Stimulated activated CD8-positive, alpha-beta memory T cell treated with anti-CD3 and anti-CD28 coated beads, Interleukin-4, amount 100 ng/mL, for 48 hours (primary cell): ENCODE results near the gene NPFF.
A peak's percentile ranks its signal among the peaks of the same experiment; 100 is the strongest.

ENCODE experiments used
- DNase-seq: peaks from one replicate; pipeline ENCODE4 v3.0.0-alpha.2; 2020

NPFF gene

DNA sequence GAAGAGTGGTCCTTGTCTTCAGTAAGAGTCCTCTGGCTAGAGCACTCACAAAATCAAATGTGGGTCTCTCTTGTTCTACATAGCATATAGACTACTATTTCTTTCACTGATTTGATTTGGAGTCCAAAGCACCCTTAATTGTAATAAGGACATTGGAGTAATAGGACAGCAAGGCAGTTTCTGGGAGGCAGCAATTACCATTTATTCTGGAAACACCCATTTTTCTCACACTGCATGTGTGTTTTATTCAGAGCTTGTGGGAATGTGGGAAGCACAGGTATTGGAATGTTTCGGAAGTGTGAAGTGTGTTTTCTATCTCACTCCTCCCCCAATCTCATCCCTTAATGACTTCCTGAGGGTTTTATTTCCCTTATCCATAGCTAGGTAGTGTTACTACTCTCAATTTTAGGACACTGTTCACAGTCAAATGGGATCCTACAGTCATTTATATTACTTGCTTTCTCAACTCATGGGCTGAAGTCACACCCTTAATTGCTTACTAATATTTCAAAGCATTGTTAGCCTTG lies 35.2 kb downstream of the NPFF start:
- no peak for DNase-seq

GRCh38 chr12:53468282-53468681 lies 39.0 kb downstream of the NPFF start:
- DNase-seq = peak; percentile 17

DNA sequence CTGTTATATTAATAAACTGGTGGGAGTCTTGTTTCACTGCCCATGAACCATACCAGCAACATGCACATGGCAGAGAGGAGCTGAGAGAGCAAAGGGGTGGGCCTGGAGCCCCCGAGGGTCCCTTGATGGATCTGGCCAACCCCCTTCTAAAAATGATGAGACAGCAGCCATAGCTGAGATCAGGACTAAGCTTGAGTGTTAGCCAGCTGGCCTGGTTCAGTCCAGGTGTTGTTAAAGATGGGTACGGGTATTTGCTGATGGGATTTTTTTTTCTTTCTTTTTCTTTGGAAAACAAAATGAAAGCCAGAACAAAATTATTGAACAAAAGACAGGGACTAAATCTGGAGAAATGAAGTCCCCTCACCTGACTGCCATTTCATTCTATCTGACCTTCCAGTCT lies 39.4 kb downstream of the NPFF start:
- peak; percentile 10 for DNase-seq

GRCh38 chr12:53467082-53467481 lies 40.2 kb downstream of the NPFF start:
- no peak for DNase-seq

DNA sequence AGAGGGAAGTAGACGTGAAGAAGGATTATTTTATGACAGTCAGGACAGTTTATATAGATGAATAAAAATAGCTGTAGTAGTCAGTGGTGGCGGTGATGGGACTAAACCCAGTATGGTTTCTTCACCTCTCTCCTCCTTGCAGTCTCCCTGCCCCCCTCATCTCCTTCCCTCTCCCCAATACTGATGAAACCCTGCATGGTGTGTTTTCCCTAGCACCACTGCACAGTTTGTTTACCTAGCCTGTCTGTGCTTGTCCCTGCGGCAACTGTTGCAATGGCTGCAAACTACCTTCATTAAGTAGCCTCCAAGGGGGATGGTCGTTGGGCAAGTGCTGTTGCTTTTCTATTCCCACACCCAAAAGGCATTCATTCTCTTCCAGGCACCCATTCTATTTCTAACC lies 40.6 kb downstream of the NPFF start:
- DNase-seq = no peak

DNA sequence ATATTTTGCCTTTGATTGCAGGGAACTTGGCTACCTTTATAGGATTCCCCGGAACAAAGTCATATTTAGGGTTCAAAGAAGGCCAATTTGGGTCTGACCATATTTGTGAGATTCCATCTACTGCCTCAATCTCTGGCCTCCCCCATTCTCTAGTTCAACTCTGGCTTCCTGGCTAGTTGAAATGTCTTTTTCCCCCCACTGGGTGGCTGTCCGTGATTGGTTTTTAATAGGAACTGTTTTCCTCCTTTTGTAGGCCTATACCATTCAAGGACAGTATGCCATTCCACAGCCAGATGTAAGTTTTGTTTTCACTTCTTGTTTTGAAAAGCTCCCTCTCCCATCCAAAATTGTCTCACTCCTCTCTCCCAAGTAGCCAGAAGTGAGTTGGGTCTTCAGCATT lies 41.6 kb downstream of the NPFF start:
- peak; percentile 19 for DNase-seq

GRCh38 chr12:53464685-53465418 lies 42.4 kb downstream of the NPFF start:
- peak; percentile 9 for DNase-seq

DNA sequence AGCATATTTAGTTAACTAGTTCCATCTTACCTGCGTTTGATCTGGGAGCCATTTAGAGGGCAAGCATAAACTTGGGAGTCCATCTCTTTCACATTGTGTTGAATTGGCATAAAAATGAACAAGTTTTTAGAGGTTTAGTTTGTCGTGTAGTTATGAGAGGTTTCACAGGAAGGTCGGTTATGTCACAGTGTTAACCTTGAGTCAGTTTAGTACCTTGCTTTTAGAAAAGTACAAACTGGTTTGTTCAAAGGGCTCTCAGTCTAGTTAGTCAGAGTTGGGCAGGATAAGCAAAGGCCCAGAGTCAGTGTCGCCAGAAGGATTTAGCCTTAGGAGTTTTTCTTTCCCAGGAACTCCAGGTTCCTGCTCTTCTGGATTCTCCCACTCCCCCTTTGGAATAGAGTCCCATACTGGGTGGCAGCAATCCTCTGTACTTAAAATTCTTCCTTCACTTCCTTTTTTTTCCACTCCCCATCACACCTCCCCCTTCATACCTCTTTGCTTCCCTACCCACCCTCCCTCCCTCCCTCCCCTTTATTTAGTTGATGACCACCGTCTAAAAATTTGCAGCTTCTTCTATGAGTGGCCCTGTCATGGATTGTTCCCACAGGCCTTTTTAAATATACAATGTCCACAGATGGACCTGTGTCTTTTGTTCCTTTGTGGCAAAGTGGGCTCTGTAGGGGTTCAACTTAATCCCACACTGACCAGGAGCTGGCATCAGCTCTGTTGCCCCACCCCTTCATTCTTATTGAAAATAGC lies 43.3 kb downstream of the NPFF start:
- DNase-seq = no peak

DNA sequence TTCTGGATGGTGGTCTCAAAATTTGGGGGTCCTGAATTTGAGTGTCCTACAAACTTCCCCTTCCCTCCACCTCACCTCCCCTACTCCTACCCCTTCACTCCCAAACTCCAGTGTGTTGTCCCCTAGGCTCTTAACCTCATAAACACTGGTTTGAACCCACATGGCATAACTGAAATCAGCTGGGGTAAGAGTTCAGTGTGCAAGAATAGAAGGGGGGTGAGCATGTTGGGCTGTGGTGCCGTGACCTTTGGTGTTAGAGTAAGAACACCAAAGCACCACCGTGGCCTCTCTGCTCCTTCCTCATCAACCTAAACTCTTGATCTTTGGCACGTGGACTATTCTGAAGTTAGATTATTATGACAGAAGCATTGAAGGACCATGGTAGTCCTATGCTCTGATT lies 44.3 kb downstream of the NPFF start:
- DNase-seq = no peak

GRCh38 chr12:53461591-53461990 lies 45.7 kb downstream of the NPFF start:
- DNase-seq = no peak

DNA sequence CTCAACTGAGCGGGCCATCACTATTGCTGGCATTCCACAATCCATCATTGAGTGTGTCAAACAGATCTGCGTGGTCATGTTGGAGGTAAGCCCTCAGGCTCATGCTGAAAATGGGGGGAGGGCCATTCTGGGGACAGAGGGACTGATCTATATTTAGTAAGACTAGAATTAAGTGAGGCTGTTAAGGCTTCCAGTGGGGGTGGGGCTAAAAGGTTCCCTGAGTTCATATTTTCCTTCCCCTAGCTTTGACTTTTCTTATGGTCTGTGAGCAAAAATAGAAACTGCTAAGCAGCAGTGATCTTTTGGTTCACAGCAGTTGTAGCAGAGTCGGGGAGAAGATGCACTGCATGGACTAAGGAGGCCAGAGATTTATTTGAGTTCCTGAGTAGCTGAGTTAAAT lies 46.2 kb downstream of the NPFF start:
- no peak for DNase-seq

GRCh38 chr12:53459097-53459496 lies 48.2 kb downstream of the NPFF start:
- DNase-seq = no peak
